Skeletal muscle satellite cell (primary cell): Measurements from ENCODE around the gene RABAC1.

ENCODE experiments used
- H3K27me3 ChIP-seq: 2 replicates; pipeline ENCODE4 v1.7.0; 2013; ENCODE audit warnings: low read length; ENCODE audit not compliant: control insufficient read depth, insufficient read depth
- H3K36me3 ChIP-seq: 2 replicates; pipeline ENCODE4 v1.7.0; 2013; ENCODE audit warnings: mild to moderate bottlenecking, control low read depth, low read length; ENCODE audit not compliant: insufficient read depth
- H3K4me1 ChIP-seq: 2 replicates; pipeline ENCODE4 v1.7.0; 2013; ENCODE audit warnings: low read length; ENCODE audit not compliant: control insufficient read depth, insufficient read depth
- H3K4me2 ChIP-seq: 2 replicates; pipeline ENCODE4 v1.7.0; 2013; ENCODE audit warnings: mild to moderate bottlenecking, low read length
- H3K4me3 ChIP-seq: 2 replicates; pipeline ENCODE4 v1.7.0; 2013; ENCODE audit warnings: low read length
- H3K9ac ChIP-seq: 2 replicates; pipeline ENCODE4 v1.7.0; 2013; ENCODE audit warnings: mild to moderate bottlenecking, low read depth, low read length, moderate library complexity
- H3K9me3 ChIP-seq: replicated peaks from 2 replicates; pipeline ENCODE4 v1.7.0; 2013; ENCODE audit warnings: mild to moderate bottlenecking, control low read depth, low read length

RABAC1 gene

GRCh38 chr19:41932259-41932719, 26.8 kb downstream of the RABAC1 start:
- Histone ChIP-seq H3K4me3 (no peak overlapping the region), H3K9me3 (no peaks in the 10 kb centered on the region), H3K4me2 (no peak overlapping the region), H3K27me3 (peaks cover 68% of the 10 kb centered on the region), H3K4me1 (peaks cover 31% of the 10 kb centered on the region), H3K36me3 (no peaks in the 10 kb centered on the region), H3K9ac (no peak overlapping the region)

DNA sequence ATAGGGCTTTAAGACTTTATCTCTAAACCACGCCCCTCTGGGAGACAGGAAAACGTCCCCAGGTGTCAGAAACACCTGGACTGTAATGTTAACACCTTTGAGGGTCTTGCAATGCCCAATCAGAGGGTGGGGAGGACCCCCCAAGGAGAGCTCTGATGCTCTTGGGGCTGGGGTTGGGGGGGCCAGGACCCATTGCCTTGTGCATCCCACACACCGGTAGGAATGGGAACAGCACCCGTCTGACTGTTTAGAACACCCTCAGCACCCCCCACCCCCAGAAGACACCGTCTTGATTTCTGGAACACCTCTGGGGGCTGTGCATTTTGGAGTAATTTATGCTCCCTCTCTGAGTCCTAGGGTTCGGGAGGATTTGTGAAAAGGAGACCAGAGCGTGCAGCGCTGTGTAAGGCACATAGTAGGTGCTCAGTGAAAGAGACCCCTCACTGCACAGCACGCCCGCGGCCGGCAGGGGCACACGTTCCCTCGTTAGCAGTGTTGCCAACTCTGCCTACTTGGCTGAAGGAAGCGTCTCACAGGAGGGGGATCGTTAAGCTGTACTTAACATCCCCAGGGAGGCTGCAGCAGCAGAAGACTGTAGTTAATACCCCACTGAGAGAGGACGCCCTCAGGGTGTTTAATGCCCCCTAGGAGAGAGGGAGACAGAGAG, 28.1 kb downstream of the RABAC1 start:
- H3K4me3 ChIP-seq = no peak overlapping the region
- no peaks in the 10 kb centered on the region for H3K36me3 ChIP-seq
- H3K9me3 ChIP-seq = no peaks in the 10 kb centered on the region
- H3K4me1 ChIP-seq = peaks cover 22% of the 10 kb centered on the region
- H3K9ac ChIP-seq = no peak overlapping the region
- H3K4me2 ChIP-seq = no peak overlapping the region
- H3K27me3 ChIP-seq = peaks cover 79% of the 10 kb centered on the region

DNA sequence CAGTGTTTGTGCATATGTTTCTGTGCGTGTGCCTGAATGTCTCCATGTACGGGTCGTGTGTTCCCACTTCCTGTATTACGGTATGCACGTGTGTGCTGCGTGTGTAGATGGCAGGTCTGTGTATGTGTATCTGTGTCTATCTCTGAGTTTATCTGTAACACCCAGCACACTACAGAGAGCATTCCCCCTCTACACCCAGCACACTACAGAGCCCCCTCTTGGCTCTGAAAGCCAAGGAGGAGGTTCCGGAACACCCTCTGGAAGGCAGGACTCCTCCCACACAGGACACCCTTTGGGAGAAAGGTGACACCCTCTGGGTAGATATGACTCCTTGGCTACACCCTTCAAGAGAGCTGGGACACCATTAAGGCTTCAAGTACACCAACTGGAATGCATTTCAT, 28.8 kb downstream of the RABAC1 start:
- Histone ChIP-seq H3K4me3 (no peak overlapping the region), H3K27me3 (peaks cover 80% of the 10 kb centered on the region), H3K9ac (no peak overlapping the region), H3K4me1 (peaks cover 16% of the 10 kb centered on the region), H3K9me3 (no peaks in the 10 kb centered on the region), H3K36me3 (no peaks in the 10 kb centered on the region), H3K4me2 (no peak overlapping the region)

GRCh38 chr19:41929536-41930071, 29.5 kb downstream of the RABAC1 start:
- Histone ChIP-seq H3K36me3 (no peaks in the 10 kb centered on the region), H3K27me3 (peaks cover 82% of the 10 kb centered on the region)

DNA sequence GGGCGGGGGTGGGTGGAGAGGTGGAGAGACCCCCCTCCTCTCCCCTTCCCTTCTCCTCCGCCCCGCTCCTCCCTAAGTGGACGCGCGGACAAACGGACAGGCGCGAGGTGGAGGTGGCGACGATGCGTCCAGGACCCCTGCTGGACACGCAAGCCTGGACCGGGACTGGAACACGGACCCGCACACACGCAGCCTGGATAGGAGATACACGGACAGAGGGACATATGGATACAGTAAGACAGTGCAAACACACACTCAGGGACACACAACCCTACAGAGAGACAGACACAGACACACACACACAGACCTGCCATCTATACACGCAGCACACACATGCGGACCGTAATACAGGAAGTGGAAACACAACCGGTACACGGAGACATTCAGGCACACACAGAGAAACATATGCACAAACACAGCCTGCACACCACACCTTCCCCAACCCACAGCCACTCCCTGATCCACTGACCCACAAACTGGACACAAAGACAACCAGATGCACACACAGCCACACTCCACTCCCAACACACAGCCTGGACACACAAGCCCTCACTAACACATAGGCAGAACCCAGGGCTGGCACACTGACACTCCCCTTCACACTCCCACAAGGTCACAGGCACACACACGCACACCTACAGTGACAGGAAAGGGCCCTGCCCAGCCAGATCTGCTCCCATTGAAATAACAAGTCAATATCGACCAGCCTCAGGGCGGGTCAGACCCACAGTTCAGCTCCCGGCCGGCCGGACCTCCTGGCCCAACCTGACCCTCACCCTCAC, 30.2 kb downstream of the RABAC1 start:
- peak overlapping the region; percentile 89 for H3K4me2 ChIP-seq
- peak overlapping the region; percentile 25 for H3K4me3 ChIP-seq
- H3K4me1 ChIP-seq = peaks cover 12% of the 10 kb centered on the region
- peaks cover 84% of the 10 kb centered on the region for H3K27me3 ChIP-seq
- no peaks in the 10 kb centered on the region for H3K36me3 ChIP-seq
- H3K9me3 ChIP-seq = no peaks in the 10 kb centered on the region
- no peak overlapping the region for H3K9ac ChIP-seq

More at GRCh38 chr19:41929536-41930071, 29.5 kb downstream of the RABAC1 start:
- Histone ChIP-seq H3K4me1 (peaks cover 12% of the 10 kb centered on the region), H3K9me3 (no peaks in the 10 kb centered on the region), H3K9ac (no peak overlapping the region), H3K4me2 (no peak overlapping the region), H3K4me3 (no peak overlapping the region)

- H3K4me1 ChIP-seq = peaks cover 12% of the 10 kb centered on the region
- H3K9ac ChIP-seq = no peak within 1 kb of the TSS
Measured at GRCh38 chr19:41928221-41928683, 30.9 kb downstream of the RABAC1 start, which contains the start of gene ERFL. TSS of gene ERFL (minus strand) at chr19:41928449. CDS start at chr19:41912919, 15,530 bp downstream.

GRCh38 chr19:41927497-41928192, 31.5 kb downstream of the RABAC1 start:
- H3K9me3 ChIP-seq = no peaks in the 10 kb centered on the region
- H3K4me3 ChIP-seq = peak overlapping the region; percentile 65
- no peak overlapping the region for H3K9ac ChIP-seq
- no peaks in the 10 kb centered on the region for H3K36me3 ChIP-seq
- H3K4me2 ChIP-seq = peak overlapping the region; percentile 89
- peaks cover 9% of the 10 kb centered on the region for H3K4me1 ChIP-seq
- H3K27me3 ChIP-seq = peaks cover 80% of the 10 kb centered on the region

More at GRCh38 chr19:41928221-41928683, 30.9 kb downstream of the RABAC1 start, which contains the start of gene ERFL:
- Histone ChIP-seq H3K36me3 (no peaks in the 10 kb centered on the region), H3K4me3 (peak within 1 kb of the TSS; percentile 65), H3K4me2 (peak within 1 kb of the TSS; percentile 89), H3K9me3 (no peaks in the 10 kb centered on the region), H3K27me3 (peaks cover 80% of the 10 kb centered on the region)

DNA sequence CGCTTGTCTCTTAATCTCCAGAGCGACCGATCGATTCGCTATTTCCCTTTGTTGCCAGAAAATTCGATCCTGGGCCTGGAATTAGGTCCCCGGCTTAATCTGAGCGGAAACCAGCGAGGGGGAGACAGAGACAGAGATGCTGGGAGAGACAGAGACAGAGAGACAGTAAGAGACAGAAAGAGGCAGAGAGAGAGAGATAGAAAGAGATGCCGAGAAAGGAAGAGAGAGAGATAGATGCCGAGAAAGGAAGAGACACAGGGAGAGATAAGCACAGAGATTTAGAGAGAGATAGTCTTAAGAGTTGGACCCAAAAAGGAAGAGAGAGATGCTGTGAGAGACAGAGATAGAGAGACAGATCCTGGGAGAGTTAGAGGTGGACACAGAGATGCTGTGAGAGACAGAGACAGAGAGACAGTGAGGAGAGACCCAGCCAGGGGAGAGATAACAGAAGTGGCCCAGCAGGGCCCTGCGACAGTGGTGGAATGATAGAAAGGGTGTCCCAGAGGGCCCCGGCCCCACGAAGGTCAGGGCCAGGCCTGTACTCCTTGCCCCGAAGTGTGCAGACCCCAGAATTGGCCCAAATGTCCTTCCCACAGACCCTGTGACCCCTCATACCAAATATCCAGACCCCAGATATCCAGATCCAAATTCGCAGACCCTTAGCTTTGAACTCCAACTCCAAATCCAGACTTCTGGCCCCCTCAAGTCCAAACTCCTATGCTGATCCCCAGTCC, 32.2 kb downstream of the RABAC1 start:
- Histone ChIP-seq H3K4me2 (no peak overlapping the region), H3K4me1 (peaks cover 8% of the 10 kb centered on the region), H3K9ac (no peak overlapping the region), H3K4me3 (no peak overlapping the region), H3K36me3 (no peaks in the 10 kb centered on the region), H3K9me3 (no peaks in the 10 kb centered on the region), H3K27me3 (peaks cover 80% of the 10 kb centered on the region)

GRCh38 chr19:41926028-41926762, 32.9 kb downstream of the RABAC1 start:
- no peak overlapping the region for H3K9ac ChIP-seq
- H3K27me3 ChIP-seq = peaks cover 79% of the 10 kb centered on the region
- H3K4me3 ChIP-seq = no peak overlapping the region
- no peaks in the 10 kb centered on the region for H3K9me3 ChIP-seq
- H3K4me2 ChIP-seq = no peak overlapping the region
- no peaks in the 10 kb centered on the region for H3K36me3 ChIP-seq
- peaks cover 8% of the 10 kb centered on the region for H3K4me1 ChIP-seq
